Immature natural killer cell (primary cell): ENCODE results near the gene NPIPA1. TPM values are rescaled to one million over a fixed set of nuclear protein-coding genes. Genes with fewer than 3 reads are reported as not detected.

ENCODE experiments used
- polyA plus RNA-seq, 3 donors: library from polyadenylated mRNA; unstranded; fragments of 300-500 nt; fragmentation: Illumina TruSeq; gene quantifications; one replicate each; pipeline ENCODE4 v1.2.3, GENCODE V29; 2021

Gene NPIPA1
- polyA plus RNA-seq, 3 donors from 2014 or later, result 0.55 to 4.2 (median 1.0) TPM

Other genes starting within 250 kb of the NPIPA1 start
- gene PLA2G10, start 243.1 kb upstream of the NPIPA1 start, polyA plus RNA-seq, result not detected
- gene NPIPA3, start 234.0 kb upstream of the NPIPA1 start, polyA plus RNA-seq, result not detected
- gene NPIPA2, start 194.9 kb upstream of the NPIPA1 start, polyA plus RNA-seq, result not detected
- 10 to 100 TPM; 34.0 to 63.8 (median 40.2) TPM for gene NOMO1, start 103.7 kb upstream of the NPIPA1 start, polyA plus RNA-seq
- 10 to 100 TPM; 14.0 to 54.1 (median 24.9) TPM for gene PDXDC1, start 37.6 kb downstream of the NPIPA1 start, polyA plus RNA-seq
- gene NTAN1, start 118.6 kb downstream of the NPIPA1 start, polyA plus RNA-seq, result 10 to 100 TPM; 45.6 to 83.6 (median 69.5) TPM
- 10 to 100 TPM; 15.2 to 30.6 (median 17.4) TPM for gene RRN3, start 156.8 kb downstream of the NPIPA1 start, polyA plus RNA-seq